Suprapubic skin (tissue), 4 donors: Measurements from ENCODE around the gene FADS6. TPM values are rescaled to one million over a fixed set of nuclear protein-coding genes. Genes with fewer than 3 reads are reported as not detected.

Experiments used
- DNase-seq, 2 donors: peaks; one replicate each; pipeline ENCODE4 v3.0.0-alpha.2; 2019; ENCODE audit warnings: low spot score in 2 of 2
- H3K27ac ChIP-seq: fragments of 200-600 bp; sonication (generic); one replicate; pipeline ENCODE4 v1.5.1; 2019
- H3K27me3 ChIP-seq: fragments of 200-600 bp; sonication (generic); one replicate; pipeline ENCODE4 v1.5.1; 2019
- H3K36me3 ChIP-seq: fragments of 200-600 bp; sonication (generic); one replicate; pipeline ENCODE4 v1.5.1; 2019
- H3K4me1 ChIP-seq: fragments of 200-600 bp; sonication (generic); one replicate; pipeline ENCODE4 v1.5.1; 2019
- H3K4me3 ChIP-seq: fragments of 200-600 bp; sonication (generic); one replicate; pipeline ENCODE4 v1.5.1; 2019; ENCODE audit warnings: mild to moderate bottlenecking
- H3K9me3 ChIP-seq: fragments of 200-600 bp; sonication (generic); one replicate; pipeline ENCODE4 v1.5.1; 2019
- CTCF ChIP-seq, 2 donors: fragments of 200-600 bp in 1 of 2; fragments of 450-650 bp in 1 of 2; sonication (generic) in 1 of 2; IDR thresholded peaks; one replicate each; pipeline ENCODE4 v1.5.1; 2016 to 2019; ENCODE audit warnings: antibody characterized with exemption in 2 of 2, mild to moderate bottlenecking in 1 of 2, moderate library complexity in 1 of 2
- EP300 ChIP-seq: sonication (generic); formaldehyde crosslinking; IDR thresholded peaks from one replicate; pipeline ENCODE4 v1.6.1; 2017; ENCODE audit warnings: antibody characterized with exemption
- POLR2A ChIP-seq, 2 donors: fragments of 450-650 bp; IDR thresholded peaks; one replicate each; pipeline ENCODE4 v1.6.1; 2017; ENCODE audit warnings: antibody characterized with exemption in 2 of 2, mild to moderate bottlenecking in 2 of 2, moderate library complexity in 2 of 2
- POLR2AphosphoS5 ChIP-seq, 3 donors: sonication (generic); formaldehyde crosslinking; IDR thresholded peaks; one replicate each; pipeline ENCODE4 v1.6.1; 2017; ENCODE audit warnings: antibody characterized with exemption in 3 of 3
- WGBS: methylation state at CpG from one replicate; pipeline ENCODE4 v1.1.5; 2018; 5-methylcytosine and 5-hydroxymethylcytosine counted together
- total RNA-seq, 4 donors: library from RNA; depleted of rRNA; stranded (reverse); fragments of >200 nt; gene quantifications; one replicate each; pipeline ENCODE4 v1.1.0, GENCODE V29; 2016

FADS6 gene
- total RNA-seq, 4 donors from 2014 or later, result 4.9 to 11.6 (median 8.1) TPM

- H3K9me3 ChIP-seq, result no peaks in the 10 kb centered on the region
- no peak overlapping the region for H3K4me3 ChIP-seq
- H3K36me3 ChIP-seq, result peaks cover 8% of the 10 kb centered on the region
- TF ChIP-seq EP300 (no peak), POLR2AphosphoS5 (IDR thresholded peaks at IDR 0.05) (no peak), POLR2A (IDR thresholded peaks at IDR 0.05) (no peak), CTCF (IDR thresholded peaks at IDR 0.05) (no peak)
- H3K27me3 ChIP-seq, result no peaks in the 10 kb centered on the region
- peaks cover 21% of the 10 kb centered on the region for H3K4me1 ChIP-seq
- DNase-seq, result no peak
- H3K27ac ChIP-seq, result no peak overlapping the region
- 90% methylated on average over 6 of the region's 6 CpGs for WGBS
Observed at GRCh38 chr17:74868908-74869255, 24.6 kb downstream of the FADS6 start.

GRCh38 chr17:74868251-74868907 is 25.1 kb downstream of the FADS6 start:
- Histone ChIP-seq H3K4me3 (no peak overlapping the region), H3K36me3 (peaks cover 10% of the 10 kb centered on the region), H3K27me3 (no peaks in the 10 kb centered on the region), H3K9me3 (no peaks in the 10 kb centered on the region), H3K4me1 (peaks cover 17% of the 10 kb centered on the region), H3K27ac (no peak overlapping the region)
- TF ChIP-seq CTCF (IDR thresholded peaks at IDR 0.05), result no peak
- no peak for TF ChIP-seq POLR2A (IDR thresholded peaks at IDR 0.05)
- TF ChIP-seq EP300, result no peak
- TF ChIP-seq POLR2AphosphoS5 (IDR thresholded peaks at IDR 0.05), result no peak
- 85% methylated on average over 12 of the region's 12 CpGs for WGBS
- DNase-seq, result no peak

- Histone ChIP-seq H3K4me3 (no peak overlapping the region), H3K27me3 (peaks cover 14% of the 10 kb centered on the region), H3K36me3 (peaks cover 10% of the 10 kb centered on the region), H3K27ac (no peak overlapping the region), H3K4me1 (peaks cover 12% of the 10 kb centered on the region), H3K9me3 (no peaks in the 10 kb centered on the region)
- peak in 1 of 2 donors; percentile 60 for DNase-seq
- 73% methylated on average over 13 of the region's 19 CpGs for WGBS
- no peak for TF ChIP-seq POLR2A (IDR thresholded peaks at IDR 0.05)
- no peak for TF ChIP-seq EP300
- no peak for TF ChIP-seq CTCF (IDR thresholded peaks at IDR 0.05)
- no peak for TF ChIP-seq POLR2AphosphoS5 (IDR thresholded peaks at IDR 0.05)
Observed at GRCh38 chr17:74866198-74866835, 27.1 kb downstream of the FADS6 start.

GRCh38 chr17:74865504-74866197 is 27.8 kb downstream of the FADS6 start:
- WGBS, result 69% methylated on average over 14 of the region's 19 CpGs
- TF ChIP-seq CTCF (IDR thresholded peaks at IDR 0.05) (no peak), POLR2A (IDR thresholded peaks at IDR 0.05) (no peak), EP300 (no peak), POLR2AphosphoS5 (IDR thresholded peaks at IDR 0.05) (no peak)
- H3K4me3 ChIP-seq, result no peak overlapping the region
- H3K4me1 ChIP-seq, result peaks cover 18% of the 10 kb centered on the region
- H3K9me3 ChIP-seq, result no peaks in the 10 kb centered on the region
- no peak overlapping the region for H3K27ac ChIP-seq
- peaks cover 20% of the 10 kb centered on the region for H3K27me3 ChIP-seq
- H3K36me3 ChIP-seq, result peaks cover 10% of the 10 kb centered on the region
- peak in 1 of 2 donors; percentile 63 for DNase-seq

- Histone ChIP-seq H3K36me3 (peaks cover 10% of the 10 kb centered on the region), H3K4me3 (no peak overlapping the region), H3K27ac (no peak overlapping the region), H3K27me3 (peaks cover 27% of the 10 kb centered on the region), H3K9me3 (no peaks in the 10 kb centered on the region), H3K4me1 (peaks cover 25% of the 10 kb centered on the region)
- TF ChIP-seq POLR2AphosphoS5 (IDR thresholded peaks at IDR 0.05), result no peak
- TF ChIP-seq CTCF (IDR thresholded peaks at IDR 0.05), result peak; percentile 93 to 95
- DNase-seq, result peak in 1 of 2 donors; percentile 81
- 31% methylated on average over 11 of the region's 11 CpGs for WGBS
Observed at GRCh38 chr17:74864866-74865395, 28.5 kb downstream of the FADS6 start.
